ENCODE data around the gene EML5.

DNA sequence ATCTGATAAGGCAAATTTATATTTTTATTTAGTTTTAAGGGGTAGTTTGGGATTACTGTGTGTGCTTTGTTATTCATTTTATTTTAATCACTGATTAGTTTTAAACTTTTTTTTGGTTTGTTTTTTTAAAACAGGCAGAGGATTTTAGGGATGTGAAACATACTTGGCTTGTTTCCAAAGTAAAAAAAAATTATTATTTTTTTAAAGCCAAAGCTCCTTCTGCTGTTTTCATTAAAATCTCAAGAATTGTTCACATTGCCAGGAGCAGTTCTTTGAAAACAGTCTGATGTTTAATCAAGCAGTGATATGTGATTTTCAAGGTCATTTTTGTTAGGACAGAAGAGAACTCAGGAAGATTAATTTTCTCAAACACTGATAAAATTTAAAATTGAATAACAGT is 42.9 kb upstream of the EML5 start:
- TF ChIP-seq EZH2phosphoT487 (IDR thresholded peaks at IDR 0.05; ENCODE audit: low read depth, severe bottlenecking, unreplicated experiment): no peak
- no peak for TF ChIP-seq EZH2 (IDR thresholded peaks at IDR 0.05; ENCODE audit: borderline replicate concordance)
